K562 (cell line): Measurements from ENCODE around the gene MET. TPM values are rescaled to one million over a fixed set of nuclear protein-coding genes. Genes with fewer than 3 reads are reported as not detected.

Source experiments
- ATAC-seq: fragments of 200-7000 bp; cut with Tn5 transposase; 3 replicates; pipeline ENCODE4 v1.9.1; 2020; ENCODE audit warnings: moderate library complexity
- BruUV-seq: library from RNA; stranded (reverse); fragments of 400-500 nt; replicated peaks from 2 replicates; lab custom pipeline; 2021; lab: Mats Ljungman, UMichigan
- CTCF ChIA-PET: fragments of 300-600 bp; formaldehyde crosslinking; extraction: SDS; loops from one replicate; lab custom pipeline; 2021; ENCODE audit warnings: low intra/inter-chr PET ratio; lab: Yijun Ruan, JAX
- POLR2A ChIA-PET: fragments of 300-600, 350-650 bp; sonication (Branson Sonifier 250); formaldehyde crosslinking; extraction: SDS; loops from one replicate; lab custom pipeline; 2021; ENCODE audit warnings: antibody characterized with exemption, inconsistent platforms; lab: Yijun Ruan, JAX
- DNase-seq, 4 experiments: peaks; one replicate each; pipeline versions ENCODE4 v3.0.0 to v3.0.0-alpha.2; 2011 to 2018; ENCODE audit warnings: low spot score in 3 of 4, mixed read lengths in 3 of 4; ENCODE audit errors: extremely low read depth in 1 of 4
- FAIRE-seq: peaks from 2 replicates; lab custom pipeline; 2011; peaks lifted over from hg19 to GRCh38; lab: Jason Lieb, UNC
- H2AFZ ChIP-seq: 2 replicates; pipeline ENCODE4 v1.6.0; 2011; ENCODE audit warnings: low read depth, low read length, control low read depth, inconsistent platforms
- H3K27ac ChIP-seq: fragments of 200-600 bp; 3 replicates; pipeline ENCODE4 v1.8.0; 2011; ENCODE audit warnings: low read depth, mild to moderate bottlenecking, control low read depth, inconsistent platforms, low read length, moderate library complexity, mixed read lengths; ENCODE audit errors: extremely low read depth
- H3K27me3 ChIP-seq, 2 experiments: fragments of 300-600 bp in 1 of 2; 2 replicates in 1 of 2; 3 replicates in 1 of 2; pipeline versions ENCODE4 v1.6.0 to v1.8.0; 2011; ENCODE audit warnings: inconsistent platforms in 2 of 2, low read length in 2 of 2, mild to moderate bottlenecking in 1 of 2, mixed read lengths in 1 of 2, moderate library complexity in 1 of 2; ENCODE audit not compliant: control insufficient read depth in 2 of 2, insufficient read depth in 2 of 2
- H3K36me3 ChIP-seq: fragments of 300-600 bp; 3 replicates; pipeline ENCODE4 v1.8.0; 2011; ENCODE audit warnings: mild to moderate bottlenecking, low read length, inconsistent platforms; ENCODE audit not compliant: control insufficient read depth, insufficient read depth
- H3K4me1 ChIP-seq, 2 experiments: fragments of 200-600 bp in 1 of 2; replicated peaks in 1 of 2; 2 replicates in 1 of 2; 3 replicates in 1 of 2; pipeline versions ENCODE4 v1.5.1 to v1.8.0; 2011; ENCODE audit warnings: inconsistent platforms in 2 of 2, low read length in 2 of 2, mild to moderate bottlenecking in 1 of 2, mixed read lengths in 1 of 2, moderate library complexity in 1 of 2; ENCODE audit not compliant: control insufficient read depth in 2 of 2, insufficient read depth in 2 of 2
- H3K4me2 ChIP-seq: 2 replicates; pipeline ENCODE4 v1.6.1; 2011; ENCODE audit warnings: low read length, control low read depth, inconsistent platforms, mixed read lengths; ENCODE audit not compliant: insufficient read depth
- H3K4me3 ChIP-seq: fragments of 200-600 bp; sonication (generic), shearing (Covaris generic); 2 replicates; pipeline ENCODE4 v1.5.1; 2016; ENCODE audit warnings: control low read depth, inconsistent platforms
- H3K79me2 ChIP-seq: fragments of 200-600 bp; 3 replicates; pipeline ENCODE4 v1.8.0; 2011; ENCODE audit warnings: low read length, inconsistent platforms; ENCODE audit not compliant: control insufficient read depth, insufficient read depth
- H3K9ac ChIP-seq, 2 experiments: 2 replicates each; pipeline versions ENCODE4 v1.6.0 to v1.6.1; 2011; ENCODE audit warnings: low read depth in 2 of 2, low read length in 2 of 2, control low read depth in 1 of 2, inconsistent platforms in 1 of 2, mild to moderate bottlenecking in 1 of 2, mixed read lengths in 1 of 2; ENCODE audit not compliant: insufficient read depth in 1 of 2
- H3K9me1 ChIP-seq: one replicate; pipeline ENCODE4 v1.6.0; 2011; ENCODE audit warnings: inconsistent platforms, mild to moderate bottlenecking, low read length, moderate library complexity; ENCODE audit not compliant: control insufficient read depth, insufficient read depth
- H3K9me3 ChIP-seq: replicated peaks from 2 replicates; pipeline ENCODE4 v1.5.1; 2011; ENCODE audit warnings: low read depth, low read length, inconsistent platforms; ENCODE audit not compliant: control insufficient read depth, insufficient read depth
- H4K20me1 ChIP-seq: replicated peaks from 2 replicates; pipeline ENCODE4 v1.6.1; 2011; ENCODE audit warnings: low read length, inconsistent platforms, mixed read lengths; ENCODE audit not compliant: control insufficient read depth, insufficient read depth
- ARID3B ChIP-seq: fragments of 250-450 bp; sonication (Bioruptor Pico); IDR thresholded peaks from 2 replicates; pipeline ENCODE4 v1.4.0; 2020; ENCODE audit warnings: borderline replicate concordance
- CHAMP1 ChIP-seq: fragments of 450-650 bp; IDR thresholded peaks from 2 replicates; pipeline ENCODE4 v1.6.1; 2016; ENCODE audit warnings: mild to moderate bottlenecking
- FOXA3 ChIP-seq, 2 experiments: fragments of 450-650 bp in 1 of 2; sonication (generic) in 1 of 2; formaldehyde crosslinking; IDR thresholded peaks in 1 of 2; conservative IDR thresholded peaks in 1 of 2; 2 replicates each; pipeline versions ENCODE4 v1.4.0 to v1.8.0; 2020 to 2022; ENCODE audit warnings: mild to moderate bottlenecking in 2 of 2, missing genetic modification reagents in 1 of 2
- GTF2E2 ChIP-seq: fragments of 200-800 bp; sonication (Bioruptor generic); IDR thresholded peaks from 2 replicates; pipeline ENCODE4 v1.6.1; 2016; ENCODE audit warnings: missing genetic modification characterization, missing compliant biosample characterization
- MED1 ChIP-seq: sonication (generic); formaldehyde crosslinking; IDR thresholded peaks from 2 replicates; pipeline ENCODE4 v1.8.1; 2023; ENCODE audit warnings: missing genetic modification reagents, borderline replicate concordance
- PHF20 ChIP-seq: fragments of 450-650 bp; IDR thresholded peaks from 2 replicates; pipeline ENCODE4 v1.6.1; 2018; ENCODE audit not compliant: partially characterized antibody
- PYGO2 ChIP-seq: fragments of 450-650 bp; IDR thresholded peaks from 2 replicates; pipeline ENCODE4 v1.6.1; 2016; ENCODE audit warnings: mild to moderate bottlenecking, missing genetic modification characterization, moderate library complexity, missing compliant biosample characterization
- STAT6 ChIP-seq: sonication (generic); formaldehyde crosslinking; IDR thresholded peaks from 2 replicates; pipeline ENCODE4 v1.8.1; 2023; ENCODE audit warnings: mild to moderate bottlenecking, missing genetic modification reagents
- WHSC1 ChIP-seq: IDR thresholded peaks from one replicate; pipeline ENCODE4 v1.6.1; 2012; ENCODE audit warnings: low read length, control low read depth, inconsistent platforms
- ZKSCAN8 ChIP-seq: fragments of 200-800 bp; sonication (Bioruptor generic); IDR thresholded peaks from 2 replicates; pipeline ENCODE4 v1.6.1; 2016; ENCODE audit warnings: missing genetic modification characterization, missing compliant biosample characterization
- ZNF143 ChIP-seq: sonication (generic); formaldehyde crosslinking; IDR thresholded peaks from 2 replicates; pipeline ENCODE4 v1.9.0; 2022; ENCODE audit warnings: mild to moderate bottlenecking, missing genetic modification reagents
- ZNF311 ChIP-seq: fragments of 250-450 bp; sonication (Bioruptor Pico); IDR thresholded peaks from 2 replicates; pipeline ENCODE4 v1.4.0; 2020; ENCODE audit warnings: mild to moderate bottlenecking, moderate library complexity
- WGBS: fragments of 100-300 bp; shearing (Covaris generic); methylation state at CpG from one replicate; pipeline ENCODE4 v1.1.6; 2016; ENCODE audit warnings: low coverage, mixed read lengths; ENCODE audit not compliant: insufficient coverage; ENCODE audit errors: missing lambda C conversion rate; 5-methylcytosine and 5-hydroxymethylcytosine counted together
- in situ Hi-C: fragments of 300-500 bp; cut with MboI; formaldehyde crosslinking; loops from 4 replicates; pipeline ENCODE4 v1.15.0; 2018; ENCODE audit warnings: inconsistent platforms, mixed read lengths
- intact Hi-C: fragments of 100-400 bp; cut with micrococcal nuclease; formaldehyde crosslinking; loops from 2 replicates; pipeline ENCODE4 v1.14.2; 2022
- polyA plus RNA-seq, 8 experiments: library from polyadenylated mRNA; depleted of rRNA in 4 of 8; stranded (reverse) in 5 of 8; unstranded in 3 of 8; fragments of >200 nt; fragmentation: Nextera tagmentation in 2 of 8; fragmentation: Illumina TruSeq in 1 of 8; extraction: Ambion mirVana in 2 of 8; extraction: Trizol in 1 of 8; gene quantifications; 2 replicates each; pipeline versions ENCODE4 v1.2.1 to v1.2.3, GENCODE V29; 2011 to 2014; ENCODE audit warnings: inconsistent platforms in 1 of 8, missing spikeins in 1 of 8
- total RNA-seq, 7 experiments: library from RNA; depleted of rRNA in 6 of 7; stranded (reverse); fragments of >200 nt in 6 of 7; fragmentation: Illumina TruSeq in 2 of 7; extraction: Trizol in 2 of 7; gene quantifications; 2 replicates each; pipeline versions ENCODE4 v1.2.1 to v1.2.3, GENCODE V29; 2011 to 2021; ENCODE audit warnings: low replicate concordance in 1 of 7

MET gene
- total and polyA plus RNA-seq, 9 of the 15 experiments (the other 6 are each of a cell fraction or from before 2014, with no cell fraction given): 0.84 to 2.4 (median 1.1) TPM

- POLR2A ChIA-PET: no interaction called here
- Histone ChIP-seq H3K27me3 (peaks cover 2% of the 10 kb centered on the region in 2 experiments; a peak in 2 of 5 replicates), H2AFZ (no peak overlapping the region), H4K20me1 (no peaks in the 10 kb centered on the region), H3K9ac (no peak overlapping the region), H3K9me1 (no peaks in the 10 kb centered on the region), H3K79me2 (no peaks in the 10 kb centered on the region), H3K9me3 (no peaks in the 10 kb centered on the region), H3K4me2 (no peak overlapping the region), H3K4me3 (no peak overlapping the region), H3K4me1 (no peaks in the 10 kb centered on the region), H3K27ac (no peak overlapping the region), H3K36me3 (no peaks in the 10 kb centered on the region)
- no peak for TF ChIP-seq PYGO2 (tag)
- TF ChIP-seq ZKSCAN8 (CRISPR knock-in tag): no peak
- TF ChIP-seq PHF20: no peak
- no peak for TF ChIP-seq WHSC1
- TF ChIP-seq STAT6 (CRISPR knock-in tag): no peak
- no peak for TF ChIP-seq CHAMP1
- no peak for TF ChIP-seq ARID3B
- TF ChIP-seq ZNF311 (CRISPR knock-in tag): no peak
- TF ChIP-seq ZNF143 (CRISPR knock-in tag): no peak
- TF ChIP-seq MED1: no peak
- TF ChIP-seq GTF2E2 (tag): no peak
- TF ChIP-seq FOXA3 (CRISPR knock-in tag; conservative IDR thresholded peaks at IDR 0.05 in 1 of 2, IDR thresholded peaks at IDR 0.05 in 1 of 2): no peak
- ATAC-seq (no peak), DNase-seq (no peak), FAIRE-seq (no peak)
- in situ Hi-C loops: no loop called here
- intact Hi-C loops: no loop called here
- CTCF ChIA-PET: no interaction called here
- WGBS: 0% methylated on average over 4 of the region's 4 CpGs
- no TSS peak for BruUV-seq
Measured at GRCh38 chr7:116679500-116679899, 7.5 kb downstream of the MET start.
